ENCODE data around the gene DHX57. TPM values are rescaled to one million over a fixed set of nuclear protein-coding genes. Genes with fewer than 3 reads are reported as not detected.

Gene DHX57, protein sequence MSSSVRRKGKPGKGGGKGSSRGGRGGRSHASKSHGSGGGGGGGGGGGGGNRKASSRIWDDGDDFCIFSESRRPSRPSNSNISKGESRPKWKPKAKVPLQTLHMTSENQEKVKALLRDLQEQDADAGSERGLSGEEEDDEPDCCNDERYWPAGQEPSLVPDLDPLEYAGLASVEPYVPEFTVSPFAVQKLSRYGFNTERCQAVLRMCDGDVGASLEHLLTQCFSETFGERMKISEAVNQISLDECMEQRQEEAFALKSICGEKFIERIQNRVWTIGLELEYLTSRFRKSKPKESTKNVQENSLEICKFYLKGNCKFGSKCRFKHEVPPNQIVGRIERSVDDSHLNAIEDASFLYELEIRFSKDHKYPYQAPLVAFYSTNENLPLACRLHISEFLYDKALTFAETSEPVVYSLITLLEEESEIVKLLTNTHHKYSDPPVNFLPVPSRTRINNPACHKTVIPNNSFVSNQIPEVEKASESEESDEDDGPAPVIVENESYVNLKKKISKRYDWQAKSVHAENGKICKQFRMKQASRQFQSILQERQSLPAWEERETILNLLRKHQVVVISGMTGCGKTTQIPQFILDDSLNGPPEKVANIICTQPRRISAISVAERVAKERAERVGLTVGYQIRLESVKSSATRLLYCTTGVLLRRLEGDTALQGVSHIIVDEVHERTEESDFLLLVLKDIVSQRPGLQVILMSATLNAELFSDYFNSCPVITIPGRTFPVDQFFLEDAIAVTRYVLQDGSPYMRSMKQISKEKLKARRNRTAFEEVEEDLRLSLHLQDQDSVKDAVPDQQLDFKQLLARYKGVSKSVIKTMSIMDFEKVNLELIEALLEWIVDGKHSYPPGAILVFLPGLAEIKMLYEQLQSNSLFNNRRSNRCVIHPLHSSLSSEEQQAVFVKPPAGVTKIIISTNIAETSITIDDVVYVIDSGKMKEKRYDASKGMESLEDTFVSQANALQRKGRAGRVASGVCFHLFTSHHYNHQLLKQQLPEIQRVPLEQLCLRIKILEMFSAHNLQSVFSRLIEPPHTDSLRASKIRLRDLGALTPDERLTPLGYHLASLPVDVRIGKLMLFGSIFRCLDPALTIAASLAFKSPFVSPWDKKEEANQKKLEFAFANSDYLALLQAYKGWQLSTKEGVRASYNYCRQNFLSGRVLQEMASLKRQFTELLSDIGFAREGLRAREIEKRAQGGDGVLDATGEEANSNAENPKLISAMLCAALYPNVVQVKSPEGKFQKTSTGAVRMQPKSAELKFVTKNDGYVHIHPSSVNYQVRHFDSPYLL (N-terminal part only)
- total RNA-seq, result 19.5 and 28.0 TPM in 2 replicates

DNA sequence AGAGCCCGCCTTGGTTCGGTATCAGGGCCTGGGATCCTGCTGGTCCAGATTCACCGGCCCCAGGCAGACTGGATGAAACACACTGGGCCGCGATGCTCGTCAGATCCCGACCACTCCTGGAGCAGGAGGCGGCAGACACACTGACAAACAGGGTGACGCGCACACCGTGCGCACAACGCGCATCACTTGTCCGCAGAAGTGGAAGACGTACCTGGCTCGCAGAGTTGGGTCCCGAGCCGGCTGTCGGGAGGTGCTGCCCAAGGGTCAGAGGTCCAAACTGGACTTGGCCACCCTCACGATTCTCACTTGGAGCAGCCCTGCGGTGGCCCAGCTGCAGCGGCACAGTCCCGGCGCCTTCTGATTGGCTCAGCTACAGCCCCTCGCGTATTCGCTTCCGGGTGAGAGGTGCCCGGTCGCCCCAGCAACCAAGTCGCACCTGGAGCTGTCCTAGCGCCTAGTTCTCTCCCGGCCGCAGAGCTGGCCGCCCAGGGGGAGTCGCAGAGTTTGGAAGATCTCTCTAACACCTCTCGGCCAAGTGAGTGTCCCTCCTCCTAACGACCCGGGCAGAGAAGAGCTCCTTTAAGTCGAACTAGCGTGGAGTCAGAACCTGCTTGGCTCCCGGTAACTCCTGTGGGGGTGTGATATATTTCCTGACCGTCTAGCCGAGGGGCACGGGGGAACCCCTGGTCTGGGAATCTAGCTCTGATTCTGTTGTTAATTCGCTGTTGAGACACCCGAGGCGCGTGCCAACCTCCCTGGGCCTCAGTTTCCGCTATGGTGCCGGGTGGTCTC, at the start of gene DHX57, which contains the start of gene MORN2:
Gene DHX57, minus strand, starts transcription at position 359 of the 792 bp plus-strand sequence. CDS start 7,529 bp downstream, outside the sequence.
Gene MORN2, plus strand, starts transcription at position 401 of the 792 bp plus-strand sequence.
- Histone ChIP-seq H4K20me1 (ENCODE audit: insufficient read depth, low read length) (peaks cover 3% of the 10 kb centered on the region), H3K9me3 (ENCODE audit: low read depth, low read length) (no peaks in the 10 kb centered on the region), H3K36me3 (ENCODE audit: insufficient read depth, low read length) (no peaks in the 10 kb centered on the region), H2AFZ (ENCODE audit: low read length) (peak within 1 kb of the TSS; percentile 100), H3K4me2 (ENCODE audit: insufficient read depth, low read length) (peak within 1 kb of the TSS; percentile 98), H3K27me3 (ENCODE audit: insufficient read depth, low read length) (no peaks in the 10 kb centered on the region), H3K4me3 (ENCODE audit: insufficient read depth, low read length) (peak within 1 kb of the TSS; percentile 85), H3K79me2 (ENCODE audit: insufficient read depth, low read length) (peaks cover 52% of the 10 kb centered on the region), H3K4me1 (ENCODE audit: insufficient read depth, low read length) (peaks cover 12% of the 10 kb centered on the region), H3K27ac (ENCODE audit: low read depth, low read length) (peak within 1 kb of the TSS; percentile 90)
- peak; percentile 93 for DNase-seq (ENCODE audit: insufficient read length, low spot score, missing footprints)
- TF ChIP-seq, protein P1, sequence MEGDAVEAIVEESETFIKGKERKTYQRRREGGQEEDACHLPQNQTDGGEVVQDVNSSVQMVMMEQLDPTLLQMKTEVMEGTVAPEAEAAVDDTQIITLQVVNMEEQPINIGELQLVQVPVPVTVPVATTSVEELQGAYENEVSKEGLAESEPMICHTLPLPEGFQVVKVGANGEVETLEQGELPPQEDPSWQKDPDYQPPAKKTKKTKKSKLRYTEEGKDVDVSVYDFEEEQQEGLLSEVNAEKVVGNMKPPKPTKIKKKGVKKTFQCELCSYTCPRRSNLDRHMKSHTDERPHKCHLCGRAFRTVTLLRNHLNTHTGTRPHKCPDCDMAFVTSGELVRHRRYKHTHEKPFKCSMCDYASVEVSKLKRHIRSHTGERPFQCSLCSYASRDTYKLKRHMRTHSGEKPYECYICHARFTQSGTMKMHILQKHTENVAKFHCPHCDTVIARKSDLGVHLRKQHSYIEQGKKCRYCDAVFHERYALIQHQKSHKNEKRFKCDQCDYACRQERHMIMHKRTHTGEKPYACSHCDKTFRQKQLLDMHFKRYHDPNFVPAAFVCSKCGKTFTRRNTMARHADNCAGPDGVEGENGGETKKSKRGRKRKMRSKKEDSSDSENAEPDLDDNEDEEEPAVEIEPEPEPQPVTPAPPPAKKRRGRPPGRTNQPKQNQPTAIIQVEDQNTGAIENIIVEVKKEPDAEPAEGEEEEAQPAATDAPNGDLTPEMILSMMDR (IDR thresholded peaks at IDR 0.05; ENCODE audit: extremely low read depth, low read depth, low read length), result no peak

DNA sequence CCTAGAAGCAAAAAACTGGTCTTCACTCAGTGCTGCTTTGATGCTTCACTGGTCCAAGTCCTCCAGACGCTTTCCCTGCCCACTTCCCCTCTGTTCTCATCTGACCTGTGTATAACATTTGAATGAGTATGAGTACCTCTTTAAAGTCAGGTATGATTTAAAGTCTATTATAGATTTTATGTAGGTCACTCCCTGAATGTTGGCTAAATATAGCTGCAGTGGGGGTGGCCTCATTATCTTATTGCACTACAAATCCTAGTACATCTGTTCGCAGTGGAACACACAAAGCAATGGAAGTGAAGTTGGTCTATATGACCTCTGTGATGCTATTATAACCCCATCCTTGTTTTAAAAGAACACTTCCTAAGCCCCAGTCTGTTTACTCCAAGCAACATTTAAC, 47.2 kb upstream of the DHX57 start:
- no peak for DNase-seq (ENCODE audit: insufficient read length, low spot score, missing footprints)
- TF ChIP-seq, protein P1 (IDR thresholded peaks at IDR 0.05; ENCODE audit: extremely low read depth, low read depth, low read length), result no peak
- H3K36me3 ChIP-seq (ENCODE audit: insufficient read depth, low read length), result no peaks in the 10 kb centered on the region
- H3K4me1 ChIP-seq (ENCODE audit: insufficient read depth, low read length), result no peaks in the 10 kb centered on the region
- H3K4me2 ChIP-seq (ENCODE audit: insufficient read depth, low read length), result no peak overlapping the region
- H3K9me3 ChIP-seq (ENCODE audit: low read depth, low read length), result no peaks in the 10 kb centered on the region
- no peaks in the 10 kb centered on the region for H3K27me3 ChIP-seq (ENCODE audit: insufficient read depth, low read length)
- no peak overlapping the region for H3K27ac ChIP-seq (ENCODE audit: low read depth, low read length)
- H3K4me3 ChIP-seq (ENCODE audit: insufficient read depth, low read length), result no peak overlapping the region
- no peaks in the 10 kb centered on the region for H3K79me2 ChIP-seq (ENCODE audit: insufficient read depth, low read length)
- no peak overlapping the region for H2AFZ ChIP-seq (ENCODE audit: low read length)
- no peaks in the 10 kb centered on the region for H4K20me1 ChIP-seq (ENCODE audit: insufficient read depth, low read length)

DNA sequence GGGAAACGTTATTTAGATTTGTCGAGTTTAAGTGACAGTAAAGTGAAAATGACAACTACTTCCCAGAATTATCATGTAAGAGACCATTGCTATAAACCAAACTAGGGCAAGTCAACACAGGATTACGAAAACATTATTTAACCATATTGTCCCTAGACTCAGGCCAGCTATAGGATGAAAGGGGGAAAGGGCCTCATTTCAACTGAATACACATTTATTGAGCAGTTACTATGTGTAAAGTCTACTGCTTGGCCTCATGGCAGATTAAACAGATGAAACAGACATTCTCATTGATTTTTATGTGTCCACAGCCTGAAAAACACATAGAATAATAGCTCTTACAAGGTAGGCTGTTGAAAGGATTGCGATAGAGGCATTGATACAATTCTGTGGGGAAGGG, 46.7 kb upstream of the DHX57 start:
- no peaks in the 10 kb centered on the region for H3K9me3 ChIP-seq (ENCODE audit: low read depth, low read length)
- no peaks in the 10 kb centered on the region for H3K27me3 ChIP-seq (ENCODE audit: insufficient read depth, low read length)
- TF ChIP-seq, protein P1 (IDR thresholded peaks at IDR 0.05; ENCODE audit: extremely low read depth, low read depth, low read length), result no peak
- no peak overlapping the region for H2AFZ ChIP-seq (ENCODE audit: low read length)
- no peaks in the 10 kb centered on the region for H3K36me3 ChIP-seq (ENCODE audit: insufficient read depth, low read length)
- H3K79me2 ChIP-seq (ENCODE audit: insufficient read depth, low read length), result no peaks in the 10 kb centered on the region
- no peaks in the 10 kb centered on the region for H4K20me1 ChIP-seq (ENCODE audit: insufficient read depth, low read length)
- no peak for DNase-seq (ENCODE audit: insufficient read length, low spot score, missing footprints)
- no peak overlapping the region for H3K27ac ChIP-seq (ENCODE audit: low read depth, low read length)
- H3K4me1 ChIP-seq (ENCODE audit: insufficient read depth, low read length), result no peaks in the 10 kb centered on the region
- H3K4me2 ChIP-seq (ENCODE audit: insufficient read depth, low read length), result no peak overlapping the region
- H3K4me3 ChIP-seq (ENCODE audit: insufficient read depth, low read length), result no peak overlapping the region

Measured in osteoblast (primary cell).